ENCODE data around the gene TRPC4AP. TPM values are rescaled to one million over a fixed set of nuclear protein-coding genes. Genes with fewer than 3 reads are reported as not detected.

The TRPC4AP gene
- total RNA-seq, 1 donor from 2014 or later = 118 TPM

- Mint-ChIP-seq H3K36me3 (ENCODE audit: low read depth) (no peaks in the 10 kb centered on the region), H3K4me1 (ENCODE audit: low read depth) (peaks cover 3% of the 10 kb centered on the region), H3K27ac (ENCODE audit: unreplicated experiment) (no peak overlapping the region), H3K27me3 (ENCODE audit: low read depth) (peaks cover 27% of the 10 kb centered on the region), H3K4me3 (ENCODE audit: unreplicated experiment) (no peak overlapping the region), H3K9me3 (ENCODE audit: low read depth) (no peaks in the 10 kb centered on the region)
- peak; percentile 55 for DNase-seq (ENCODE audit: low spot score)
- TF ChIP-seq CTCF (IDR thresholded peaks at IDR 0.05) = no peak
These were observed 110.1 kb downstream of the TRPC4AP start for GRCh38 chr20:34982270-34983088.

DNA sequence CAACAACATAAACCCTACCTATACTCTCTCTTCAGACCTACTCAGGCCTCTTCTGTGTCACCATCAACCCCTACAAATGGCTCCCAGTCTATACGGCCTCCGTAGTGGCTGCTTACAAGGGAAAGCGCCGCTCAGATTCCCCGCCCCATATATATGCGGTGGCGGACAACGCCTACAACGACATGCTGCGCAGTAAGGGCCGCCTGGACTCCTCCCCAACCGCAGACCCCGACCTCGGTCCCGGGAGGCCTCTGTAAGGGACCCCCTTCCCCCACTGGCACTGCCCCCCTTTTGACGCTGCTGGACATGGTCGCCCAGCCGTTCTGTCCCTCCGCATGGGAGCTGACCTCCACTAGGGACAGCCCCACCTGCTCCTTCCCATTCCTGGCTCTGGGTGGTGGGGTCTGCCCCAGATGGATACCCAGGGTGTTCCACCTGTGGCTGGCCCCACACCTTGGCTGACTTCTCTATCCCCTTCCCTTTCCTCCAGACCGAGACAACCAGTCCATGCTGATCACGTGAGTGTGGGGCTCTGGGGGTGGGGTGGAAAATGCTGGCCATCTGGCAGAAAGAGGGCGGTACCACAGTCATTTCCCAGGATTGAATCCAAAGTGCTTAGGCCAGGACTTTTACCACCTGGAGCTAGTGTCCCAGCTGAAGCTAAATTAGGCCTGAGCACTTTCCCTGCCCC, 111.9 kb downstream of the TRPC4AP start:
- no peak for TF ChIP-seq CTCF (IDR thresholded peaks at IDR 0.05)
- DNase-seq (ENCODE audit: low spot score) = no peak
- Mint-ChIP-seq H3K27me3 (ENCODE audit: low read depth) (peaks cover 26% of the 10 kb centered on the region), H3K4me3 (ENCODE audit: unreplicated experiment) (no peak overlapping the region), H3K27ac (ENCODE audit: unreplicated experiment) (no peak overlapping the region), H3K36me3 (ENCODE audit: low read depth) (no peaks in the 10 kb centered on the region), H3K4me1 (ENCODE audit: low read depth) (peaks cover 3% of the 10 kb centered on the region), H3K9me3 (ENCODE audit: low read depth) (no peaks in the 10 kb centered on the region)

DNA sequence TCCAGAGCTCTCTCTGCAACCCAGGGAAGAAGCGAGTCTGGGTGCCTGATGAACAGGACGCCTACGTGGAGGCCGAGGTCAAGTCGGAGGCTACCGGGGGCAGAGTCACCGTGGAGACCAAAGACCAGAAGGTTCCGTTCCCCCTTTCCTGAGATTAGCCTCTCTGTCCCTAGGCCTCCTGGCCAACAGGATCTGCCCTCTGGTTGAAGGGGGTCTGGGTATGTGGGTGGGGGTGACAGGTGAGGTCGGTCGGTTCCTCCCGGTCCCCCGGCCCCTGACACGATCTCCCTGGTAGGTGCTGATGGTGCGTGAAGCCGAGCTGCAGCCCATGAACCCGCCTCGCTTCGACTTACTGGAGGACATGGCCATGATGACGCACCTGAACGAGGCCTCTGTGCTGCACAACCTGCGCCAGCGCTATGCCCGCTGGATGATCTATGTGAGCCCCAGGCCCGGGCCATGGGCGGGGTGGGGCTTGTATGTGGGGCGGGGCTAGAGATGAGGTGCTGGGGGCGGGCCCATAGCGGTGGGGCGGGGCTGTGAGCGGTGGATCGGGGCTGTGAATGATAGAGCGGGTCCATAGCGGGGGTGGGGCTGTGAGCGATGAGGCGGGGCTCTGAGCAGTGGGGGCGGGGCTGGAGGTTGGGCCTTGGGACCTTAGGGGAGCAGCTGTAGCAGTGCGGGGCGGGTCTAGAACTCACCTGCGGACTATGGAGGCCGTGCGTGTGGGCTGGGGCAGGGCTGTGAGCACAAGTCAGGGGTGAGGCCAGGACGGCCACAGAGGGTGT, 113.0 kb downstream of the TRPC4AP start:
- H3K27ac Mint-ChIP-seq (ENCODE audit: unreplicated experiment) = no peak overlapping the region
- no peaks in the 10 kb centered on the region for H3K4me1 Mint-ChIP-seq (ENCODE audit: low read depth)
- H3K9me3 Mint-ChIP-seq (ENCODE audit: low read depth) = no peaks in the 10 kb centered on the region
- no peak overlapping the region for H3K4me3 Mint-ChIP-seq (ENCODE audit: unreplicated experiment)
- H3K27me3 Mint-ChIP-seq (ENCODE audit: low read depth) = peaks cover 22% of the 10 kb centered on the region
- no peak for TF ChIP-seq CTCF (IDR thresholded peaks at IDR 0.05)
- H3K36me3 Mint-ChIP-seq (ENCODE audit: low read depth) = no peaks in the 10 kb centered on the region
- DNase-seq (ENCODE audit: low spot score) = peak; percentile 90

DNA sequence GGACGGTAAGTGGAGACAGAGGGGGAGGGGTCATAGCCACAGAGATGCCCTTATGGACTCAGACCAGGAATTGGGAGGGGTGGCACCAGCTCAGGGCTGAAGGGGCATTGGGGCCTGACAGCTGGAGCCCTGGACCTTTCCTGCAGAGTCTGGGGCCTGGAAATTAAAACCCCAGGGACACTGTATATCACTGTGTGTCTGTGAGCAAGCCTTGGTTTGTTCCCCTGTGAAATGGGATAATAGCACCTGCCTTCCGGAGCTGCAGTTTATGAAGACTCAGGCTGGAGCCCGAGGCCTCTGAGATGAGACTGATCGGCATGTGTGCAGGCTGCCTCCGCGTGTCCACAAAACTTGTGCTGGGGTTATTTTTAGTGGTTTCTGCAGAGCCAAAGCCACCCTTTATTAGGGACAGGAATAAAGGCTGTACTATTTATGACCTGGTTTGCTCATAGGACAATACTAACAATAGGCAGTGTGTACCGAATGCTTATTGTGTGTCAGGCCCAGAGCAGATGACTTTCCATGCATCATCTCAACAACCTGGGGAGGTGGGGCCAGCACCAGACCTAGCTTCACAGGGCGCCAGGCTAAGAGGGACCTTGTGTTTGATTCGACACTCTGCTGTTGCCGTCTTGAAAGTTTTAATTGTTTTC, 114.4 kb downstream of the TRPC4AP start:
- Mint-ChIP-seq H3K4me1 (ENCODE audit: low read depth) (no peaks in the 10 kb centered on the region), H3K36me3 (ENCODE audit: low read depth) (no peaks in the 10 kb centered on the region), H3K27ac (ENCODE audit: unreplicated experiment) (no peak overlapping the region), H3K9me3 (ENCODE audit: low read depth) (no peaks in the 10 kb centered on the region), H3K4me3 (ENCODE audit: unreplicated experiment) (no peak overlapping the region), H3K27me3 (ENCODE audit: low read depth) (peaks cover 21% of the 10 kb centered on the region)
- no peak for DNase-seq (ENCODE audit: low spot score)
- no peak for TF ChIP-seq CTCF (IDR thresholded peaks at IDR 0.05)
